Measurements from ENCODE around the gene USP11. TPM values are rescaled to one million over a fixed set of nuclear protein-coding genes. Genes with fewer than 3 reads are reported as not detected.

USP11 gene
- total RNA-seq, 1 experiment from 2014 or later = 153 TPM

- Histone ChIP-seq H3K4ac (ENCODE audit: low read depth, low read length) (no peak overlapping the region), H4K8ac (replicated peaks; ENCODE audit: insufficient read length, low read depth, low read length) (no peak overlapping the region), H3K56ac (ENCODE audit: insufficient read length, low read depth, low read length) (no peak overlapping the region), H3K27ac (ENCODE audit: insufficient read length, low read depth, low read length) (no peak overlapping the region), H3K79me2 (ENCODE audit: insufficient read depth, low read length) (no peaks in the 10 kb centered on the region), H3K18ac (ENCODE audit: insufficient read length, low read depth, low read length) (no peak overlapping the region), H3T11ph (ENCODE audit: low read length) (no peak overlapping the region), H4K5ac (ENCODE audit: insufficient read length, low read depth, low read length) (no peak overlapping the region), H2BK20ac (ENCODE audit: low read depth, low read length, poor library complexity, severe bottlenecking) (no peak overlapping the region), H2BK120ac (ENCODE audit: low read depth, low read length, poor library complexity, severe bottlenecking) (no peak overlapping the region), H3K4me2 (ENCODE audit: insufficient read depth, insufficient read length, low read length) (no peak overlapping the region), H3K23ac (ENCODE audit: insufficient read length, low read depth, low read length) (no peak overlapping the region), H2AK5ac (ENCODE audit: insufficient read length, low read length) (no peak overlapping the region), H3K4me1 (ENCODE audit: insufficient read depth, low read length) (no peaks in the 10 kb centered on the region), H2BK15ac (ENCODE audit: low read depth, low read length) (no peak overlapping the region), H4K91ac (ENCODE audit: insufficient read length, low read depth, low read length) (no peak overlapping the region), H2AFZ (ENCODE audit: low read length) (no peak overlapping the region), H3K79me1 (ENCODE audit: insufficient read depth, low read depth, low read length, poor library complexity, severe bottlenecking) (no peaks in the 10 kb centered on the region), H3K9ac (ENCODE audit: extremely low read depth, insufficient read length, low read length) (no peak overlapping the region), H3K27me3 (ENCODE audit: insufficient read depth, low read length) (no peaks in the 10 kb centered on the region), H4K20me1 (ENCODE audit: control insufficient read depth, insufficient read depth, insufficient read length) (no peaks in the 10 kb centered on the region), H2BK12ac (ENCODE audit: insufficient read length, low read depth, low read length) (no peak overlapping the region), H2BK5ac (ENCODE audit: insufficient read length, low read length) (no peak overlapping the region), H3K14ac (ENCODE audit: insufficient read depth, low read length) (no peak overlapping the region), H3K23me2 (ENCODE audit: insufficient read length, low read depth, low read length, poor library complexity, severe bottlenecking) (no peaks in the 10 kb centered on the region), H3K9me3 (ENCODE audit: control insufficient read depth, low read depth, low read length) (no peaks in the 10 kb centered on the region)
- no CpG with 5 or more reads among the region's 17 CpGs for WGBS (ENCODE audit: extremely low coverage, insufficient read length, low lambda C conversion rate)
- no peak for DNase-seq
- Mint-ChIP-seq H3K4me1 (peaks cover 0 to 5% of the 10 kb centered on the region in 2 experiments; a peak in 1 of 4 replicates), H3K9me3 (peaks cover 52 to 77% of the 10 kb centered on the region in 2 experiments), H3K4me3 (no peak overlapping the region), H3K27me3 (ENCODE audit: low read depth) (peaks cover 1% of the 10 kb centered on the region; the same call in 1 of the 2 replicates), H3K27ac (no peak overlapping the region), H3K36me3 (ENCODE audit: insufficient read depth in 1 of 3, low read depth in 3 of 3) (peaks cover 30 to 58% (median 52%) of the 10 kb centered on the region in 3 experiments)
- no peak for TF ChIP-seq CTCF (conservative IDR thresholded peaks at IDR 0.05)
These were observed 47.6 kb upstream of the USP11 start for GRCh38 chrX:47185241-47185640.
